B cell (primary cell): ENCODE measurements around the gene SLC4A3. TPM values are rescaled to one million over a fixed set of nuclear protein-coding genes. Genes with fewer than 3 reads are reported as not detected.
"Not testable (repeated sequence)": the region's sequence is repeated elsewhere in the genome, so short reads cannot be mapped to it uniquely, and the experiment has no call there.

Experiments used
- ATAC-seq: fragments of 200-7000 bp; cut with Tn5 transposase; one replicate; pipeline ENCODE4 v1.10.0; 2021; ENCODE audit warnings: low read depth, mild to moderate bottlenecking, moderate number of reproducible peaks, moderate library complexity
- CTCF ChIA-PET: fragments of 350-600 bp; sonication (Branson Sonifier 250); formaldehyde crosslinking; loops from one replicate; lab custom pipeline; 2021; ENCODE audit warnings: antibody characterized with exemption, inconsistent platforms; lab: Charles Lee
- POLR2A ChIA-PET: fragments of 350-600 bp; sonication (Branson Sonifier 250); formaldehyde crosslinking; loops from one replicate; lab custom pipeline; 2021; ENCODE audit warnings: antibody characterized with exemption; lab: Charles Lee
- DNase-seq: peaks from one replicate; pipeline ENCODE4 v3.0.0; 2013
- H2AFZ ChIP-seq: 2 replicates; pipeline ENCODE4 v1.6.1; 2012; ENCODE audit warnings: mild to moderate bottlenecking, low read depth, low read length; ENCODE audit not compliant: insufficient read depth, poor library complexity, severe bottlenecking
- H3K27ac ChIP-seq, 2 donors: 1 replicate in 1 of 2; 2 replicates in 1 of 2; pipeline ENCODE4 v1.5.1; 2012 to 2013; ENCODE audit warnings: low read length in 2 of 2, mild to moderate bottlenecking in 2 of 2, moderate library complexity in 1 of 2
- H3K27me3 ChIP-seq, 4 experiments: fragments of 200-600 bp in 1 of 4; sonication (generic) in 1 of 4; replicated peaks in 1 of 4; 1 replicate in 2 of 4; 2 replicates in 2 of 4; pipeline versions ENCODE4 v1.6.1 to v1.7.0; 2013 to 2016; ENCODE audit warnings: low read length in 3 of 4, mild to moderate bottlenecking in 2 of 4, mixed read lengths in 1 of 4, moderate library complexity in 1 of 4; ENCODE audit not compliant: insufficient read depth in 4 of 4, control insufficient read depth in 3 of 4; ENCODE audit errors: control extremely low read depth in 1 of 4
- H3K36me3 ChIP-seq, 2 experiments: replicated peaks in 1 of 2; 1 replicate in 1 of 2; 2 replicates in 1 of 2; pipeline versions ENCODE4 v1.6.1 to v1.7.1; 2013; ENCODE audit warnings: low read length in 1 of 2; ENCODE audit not compliant: insufficient read depth in 2 of 2, control insufficient read depth in 1 of 2; ENCODE audit errors: control extremely low read depth in 1 of 2, extremely low read depth in 1 of 2
- H3K4me1 ChIP-seq, 2 donors: fragments of 200-600 bp in 1 of 2; sonication (generic) in 1 of 2; 1 replicate in 1 of 2; 2 replicates in 1 of 2; pipeline versions ENCODE4 v1.5.1 to v1.6.1; 2013 to 2017; ENCODE audit warnings: low read length in 2 of 2; ENCODE audit not compliant: control insufficient read depth in 2 of 2, insufficient read depth in 2 of 2
- H3K4me2 ChIP-seq: replicated peaks from 2 replicates; pipeline ENCODE3; 2012; ENCODE audit warnings: mild to moderate bottlenecking, low read depth, low read length; ENCODE audit not compliant: poor library complexity, severe bottlenecking
- H3K4me3 ChIP-seq, 5 experiments: fragments of 200-600 bp in 1 of 5; sonication (generic) in 1 of 5; 1 replicate in 3 of 5; 2 replicates in 2 of 5; pipeline versions ENCODE4 v1.5.1 to v1.7.0; 2011 to 2016; ENCODE audit warnings: low read length in 4 of 5, mild to moderate bottlenecking in 4 of 5, low read depth in 2 of 5, control low read depth in 1 of 5, moderate library complexity in 1 of 5; ENCODE audit not compliant: insufficient read depth in 1 of 5; ENCODE audit errors: control extremely low read depth in 1 of 5, extremely low read depth in 1 of 5
- H3K79me2 ChIP-seq: fragments of 200-600 bp; sonication (generic); one replicate; pipeline ENCODE4 v1.6.0; 2016; ENCODE audit warnings: low read length; ENCODE audit not compliant: control insufficient read depth, insufficient read depth
- H3K9ac ChIP-seq: fragments of 200-600 bp; sonication (generic); 2 replicates; pipeline ENCODE4 v1.6.1; 2017; ENCODE audit warnings: mild to moderate bottlenecking, low read length, moderate library complexity
- H3K9me3 ChIP-seq, 3 donors: one replicate each; pipeline versions ENCODE4 v1.6.1 to v1.7.1; 2013; ENCODE audit warnings: low read length in 2 of 3; ENCODE audit not compliant: control insufficient read depth in 2 of 3, insufficient read depth in 1 of 3; ENCODE audit errors: control extremely low read depth in 1 of 3
- H4K20me1 ChIP-seq: 2 replicates; pipeline ENCODE4 v1.6.0; 2012; ENCODE audit warnings: mild to moderate bottlenecking, low read length; ENCODE audit not compliant: insufficient read depth, control insufficient read depth, poor library complexity, severe bottlenecking
- H3K27ac Mint-ChIP-seq: one replicate; pipeline ENCODE4 v1.8.0; 2021; ENCODE audit warnings: mixed read lengths
- H3K27me3 Mint-ChIP-seq: one replicate; pipeline ENCODE4 v1.8.0; 2021; ENCODE audit warnings: mixed read lengths
- H3K4me1 Mint-ChIP-seq: one replicate; pipeline ENCODE4 v1.8.0; 2021; ENCODE audit warnings: mixed read lengths
- H3K4me3 Mint-ChIP-seq: one replicate; pipeline ENCODE4 v1.8.0; 2021; ENCODE audit warnings: mixed read lengths
- H3K9me3 Mint-ChIP-seq: one replicate; pipeline ENCODE4 v1.8.0; 2022; ENCODE audit warnings: mixed read lengths; ENCODE audit not compliant: insufficient read depth
- CTCF ChIP-seq: fragments of 200-600 bp; IDR thresholded peaks from one replicate; pipeline ENCODE4 v1.8.0; 2022; ENCODE audit warnings: antibody characterized with exemption, mild to moderate bottlenecking
- EZH2 ChIP-seq: IDR thresholded peaks from 2 replicates; pipeline ENCODE4 v1.6.1; 2012; ENCODE audit warnings: borderline replicate concordance, low read depth, mild to moderate bottlenecking, moderate library complexity, low read length; ENCODE audit not compliant: insufficient read depth, poor library complexity, severe bottlenecking
- WGBS: methylation state at CpG from one replicate; pipeline ENCODE4 v1.1.5; 2013; ENCODE audit warnings: missing lambda C conversion rate; ENCODE audit not compliant: insufficient coverage; 5-methylcytosine and 5-hydroxymethylcytosine counted together
- intact Hi-C: fragments of 100-400 bp; cut with micrococcal nuclease; formaldehyde crosslinking; loops from one replicate; pipeline ENCODE4 v1.10.0; 2022
- polyA plus RNA-seq: library from polyadenylated mRNA; depleted of rRNA; stranded (reverse); fragments of >200 nt; gene quantifications from 2 replicates; pipeline ENCODE4 v1.2.3, GENCODE V29; 2012
- total RNA-seq, 2 donors: library from RNA; stranded (reverse); fragments of 120-200 nt in 1 of 2; gene quantifications; 1 replicate in 1 of 2; 2 replicates in 1 of 2; pipeline versions ENCODE4 v1.2.3 to v1.2.4, GENCODE V29; 2013 to 2022

The SLC4A3 gene
- total and polyA plus RNA-seq, 2 donors (not counting 1 experiment from before 2014, with no cell fraction given), result 0.16 TPM; not detected in 1

DNA sequence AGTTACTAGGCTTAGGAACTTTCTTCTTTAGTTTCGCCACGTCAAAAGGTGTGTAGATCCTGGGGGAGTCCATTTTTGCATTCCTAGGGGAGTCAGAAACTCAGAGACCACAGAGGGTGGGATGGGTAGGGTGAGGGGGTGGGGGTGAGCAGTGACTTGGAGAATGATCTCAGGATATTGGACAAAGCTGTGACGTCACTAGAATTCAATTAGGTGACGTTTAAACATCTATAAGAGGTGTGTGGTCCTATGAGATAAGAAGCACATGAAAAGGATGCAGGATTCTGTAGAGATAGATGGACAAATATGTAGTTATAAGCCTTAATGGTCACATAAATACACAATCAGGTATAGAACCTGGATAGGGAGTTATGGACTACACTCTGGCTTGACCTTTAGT, 21.5 kb downstream of the SLC4A3 start:
- ChIA-PET POLR2A (no interaction called here), CTCF (no interaction called here)
- H3K4me3 Mint-ChIP-seq, result no peak overlapping the region
- Histone ChIP-seq H3K27ac (no peak overlapping the region), H2AFZ (no peak overlapping the region), H3K4me3 (no peak overlapping the region), H4K20me1 (no peaks in the 10 kb centered on the region), H3K9me3 (peaks cover 2 to 4% (median 3%) of the 10 kb centered on the region in 3 donors), H3K27me3 (peaks cover 0 to 49% (median 24%) of the 10 kb centered on the region in 4 experiments), H3K36me3 (no peaks in the 10 kb centered on the region), H3K4me2 (no peak overlapping the region), H3K4me1 (no peaks in the 10 kb centered on the region), H3K9ac (no peak overlapping the region), H3K79me2 (no peaks in the 10 kb centered on the region)
- no peak for DNase-seq
- no peak for TF ChIP-seq CTCF
- TF ChIP-seq EZH2, result no peak
- no peaks in the 10 kb centered on the region for H3K4me1 Mint-ChIP-seq
- WGBS, result 89% methylated on average over 3 of the region's 4 CpGs
- no peak overlapping the region for H3K27ac Mint-ChIP-seq
- H3K9me3 Mint-ChIP-seq, result peaks cover 5% of the 10 kb centered on the region
- peaks cover 63% of the 10 kb centered on the region for H3K27me3 Mint-ChIP-seq
- no peak for ATAC-seq
- intact Hi-C loops, result no loop called here

DNA sequence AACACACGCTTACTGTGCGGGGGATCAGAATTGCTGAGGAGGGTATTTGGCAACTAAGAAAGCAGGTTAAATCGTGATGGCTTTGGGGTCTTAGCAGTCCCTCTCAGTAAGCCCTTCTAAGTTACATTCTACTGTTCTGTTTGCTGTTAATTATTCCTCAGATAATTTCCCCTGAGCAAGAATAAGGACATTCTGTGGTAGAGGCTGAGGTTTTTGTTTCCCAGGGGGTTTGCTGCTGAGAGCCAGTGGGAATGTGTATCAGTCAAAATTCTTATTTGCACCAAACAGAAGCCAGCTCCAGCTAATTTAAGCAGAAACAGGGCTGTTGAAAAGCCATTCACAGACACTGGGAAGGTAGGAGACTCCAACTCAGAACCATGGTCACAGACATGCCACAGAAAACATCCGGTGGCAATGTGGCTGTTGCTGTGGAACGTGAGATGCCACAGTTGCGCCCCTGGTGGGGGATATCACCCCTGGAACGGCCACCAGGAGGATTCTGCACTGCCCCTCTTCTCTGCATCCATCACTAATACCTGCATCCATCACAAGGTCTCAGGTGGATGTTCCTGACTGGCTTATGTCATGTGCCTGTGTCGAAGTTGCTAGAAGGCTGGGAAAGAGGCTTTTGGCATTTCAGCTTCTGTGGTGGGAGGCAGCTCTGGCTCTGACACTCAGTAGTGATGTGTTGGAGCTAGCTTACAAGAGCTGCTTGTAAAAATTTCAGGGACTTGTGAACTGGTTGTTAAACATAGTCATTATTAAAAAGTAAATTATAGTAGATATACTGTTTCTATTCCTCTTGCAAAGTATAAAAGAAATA, 23.2 kb downstream of the SLC4A3 start:
- H3K27ac ChIP-seq, result no peak overlapping the region
- H3K79me2 ChIP-seq, result no peaks in the 10 kb centered on the region
- no peak overlapping the region for H3K4me3 ChIP-seq
- ChIA-PET POLR2A (no interaction called here), CTCF (no interaction called here)
- 82% methylated on average over 3 of the region's 8 CpGs for WGBS
- peaks cover 0 to 43% (median 23%) of the 10 kb centered on the region in 4 experiments for H3K27me3 ChIP-seq
- no peaks in the 10 kb centered on the region for H3K4me1 Mint-ChIP-seq
- no peak overlapping the region for H3K4me3 Mint-ChIP-seq
- no peaks in the 10 kb centered on the region for H4K20me1 ChIP-seq
- H3K4me2 ChIP-seq, result no peak overlapping the region
- TF ChIP-seq EZH2, result no peak
- no peak for TF ChIP-seq CTCF
- H3K4me1 ChIP-seq, result no peaks in the 10 kb centered on the region
- DNase-seq (no peak), ATAC-seq (no peak)
- no peak overlapping the region for H2AFZ ChIP-seq
- peaks cover 66% of the 10 kb centered on the region for H3K27me3 Mint-ChIP-seq
- intact Hi-C loops, result no loop called here
- peaks cover 5% of the 10 kb centered on the region for H3K9me3 Mint-ChIP-seq
- H3K36me3 ChIP-seq, result no peaks in the 10 kb centered on the region
- H3K9me3 ChIP-seq, result peaks cover 2 to 4% (median 3%) of the 10 kb centered on the region in 3 donors
- no peak overlapping the region for H3K27ac Mint-ChIP-seq
- no peak overlapping the region for H3K9ac ChIP-seq

- H3K9ac ChIP-seq, H3K4me3 ChIP-seq, H3K4me3 Mint-ChIP-seq, DNase-seq, H3K9me3 Mint-ChIP-seq, H4K20me1 ChIP-seq, intact Hi-C loops, H3K4me1 ChIP-seq, CTCF ChIA-PET, H3K27ac Mint-ChIP-seq, H3K4me1 Mint-ChIP-seq, H3K4me2 ChIP-seq, H3K27ac ChIP-seq, H3K36me3 ChIP-seq, ATAC-seq, H3K9me3 ChIP-seq, H3K79me2 ChIP-seq, H2AFZ ChIP-seq, POLR2A ChIA-PET: not testable (repeated sequence)
- H3K27me3 ChIP-seq, result peaks cover 0 to 38% (median 23%) of the 10 kb centered on the region in 4 experiments
- 54% methylated on average over 2 of the region's 6 CpGs for WGBS
- H3K27me3 Mint-ChIP-seq, result peaks cover 64% of the 10 kb centered on the region
These were observed 24.2 kb downstream of the SLC4A3 start for GRCh38 chr2:219651656-219652055.
